ENCODE data around the gene NPFF.
"Not testable (repeated sequence)": the region's sequence is repeated elsewhere in the genome, so short reads cannot be mapped to it uniquely, and the experiment has no call there.

NPFF gene

GRCh38 chr12:53506881-53507602 lies at the start of gene NPFF:
TSS of gene NPFF (minus strand) at chr12:53507484. CDS start at chr12:53507474, 10 bp downstream.
- TF ChIP-seq CTCF (IDR thresholded peaks at IDR 0.05; ENCODE audit: insufficient read depth, low read depth, low read length, missing control alignments), result no peak
- no peak within 1 kb of the TSS for H3K4me3 ChIP-seq (ENCODE audit: low read length)

GRCh38 chr12:53552361-53553327 lies 45.4 kb upstream of the NPFF start:
- no peak for DNase-seq (ENCODE audit: low read depth)
- no peak overlapping the region for H3K4me3 ChIP-seq (ENCODE audit: low read length)
- TF ChIP-seq CTCF (IDR thresholded peaks at IDR 0.05; ENCODE audit: insufficient read depth, low read depth, low read length, missing control alignments), result no peak

More at GRCh38 chr12:53506881-53507602, at the start of gene NPFF:
- no peak for DNase-seq (ENCODE audit: low read depth)

- TF ChIP-seq CTCF (IDR thresholded peaks at IDR 0.05; ENCODE audit: insufficient read depth, low read depth, low read length, missing control alignments), result no peak
- no peak for DNase-seq (ENCODE audit: low read depth)
- H3K4me3 ChIP-seq (ENCODE audit: low read length), result no peak overlapping the region
Measured at GRCh38 chr12:53551889-53552291, 44.6 kb upstream of the NPFF start.

GRCh38 chr12:53550595-53550994 lies 43.3 kb upstream of the NPFF start:
- DNase-seq (ENCODE audit: low read depth), result peak; percentile 77
- no peak overlapping the region for H3K4me3 ChIP-seq (ENCODE audit: low read length)
- TF ChIP-seq CTCF (IDR thresholded peaks at IDR 0.05; ENCODE audit: insufficient read depth, low read depth, low read length, missing control alignments), result no peak

- H3K4me3 ChIP-seq (ENCODE audit: low read length), result not testable (repeated sequence)
Measured at GRCh38 chr12:53550131-53550530, 42.8 kb upstream of the NPFF start.

GRCh38 chr12:53548354-53548753 lies 41.1 kb upstream of the NPFF start:
- H3K4me3 ChIP-seq (ENCODE audit: low read length), result not testable (repeated sequence)

More at GRCh38 chr12:53550131-53550530, 42.8 kb upstream of the NPFF start:
- not testable (repeated sequence) for DNase-seq (ENCODE audit: low read depth)

GRCh38 chr12:53543539-53543938 lies 36.3 kb upstream of the NPFF start:
- peak; percentile 76 for DNase-seq (ENCODE audit: low read depth)
- TF ChIP-seq CTCF (IDR thresholded peaks at IDR 0.05; ENCODE audit: insufficient read depth, low read depth, low read length, missing control alignments), result peak; percentile 96
- H3K4me3 ChIP-seq (ENCODE audit: low read length), result no peak overlapping the region

More at GRCh38 chr12:53548354-53548753, 41.1 kb upstream of the NPFF start:
- DNase-seq (ENCODE audit: low read depth), result not testable (repeated sequence)

Measured in epithelial cell of esophagus (primary cell).